HepG2 (cell line): ENCODE data around the gene SSTR5. TPM values are rescaled to one million over a fixed set of nuclear protein-coding genes. Genes with fewer than 3 reads are reported as not detected.
A peak's percentile ranks its signal among the peaks of the same experiment; 100 is the strongest.

Source experiments
- DNMT3B ChIP-seq: conservative IDR thresholded peaks from 2 replicates; pipeline ENCODE4 v1.6.1; 2016; ENCODE audit warnings: missing biosample characterization, control low read depth
- GTF2F1 ChIP-seq: fragments of 150-350 bp; IDR thresholded peaks from 2 replicates; pipeline ENCODE4 v1.6.1; 2014; ENCODE audit warnings: low read length
- MED13 ChIP-seq: sonication (generic); formaldehyde crosslinking; IDR thresholded peaks from 2 replicates; pipeline ENCODE4 v1.5.0; 2020; ENCODE audit warnings: missing genetic modification reagents
- MTA1 ChIP-seq: sonication (generic); formaldehyde crosslinking; IDR thresholded peaks from 2 replicates; pipeline ENCODE4 v1.4.0; 2020; ENCODE audit warnings: missing genetic modification reagents, mild to moderate bottlenecking, borderline replicate concordance
- NFKB2 ChIP-seq: sonication (generic); formaldehyde crosslinking; IDR thresholded peaks from 2 replicates; pipeline ENCODE4 v1.4.0; 2020; ENCODE audit warnings: missing genetic modification reagents, borderline replicate concordance
- SIN3B ChIP-seq: fragments of 150-350 bp; IDR thresholded peaks from 2 replicates; pipeline ENCODE4 v1.6.1; 2014; ENCODE audit warnings: low read length
- TCF12 ChIP-seq, 2 experiments: fragments of 450-650 bp in 1 of 2; sonication (generic) in 1 of 2; formaldehyde crosslinking in 1 of 2; IDR thresholded peaks; 2 replicates each; pipeline versions ENCODE4 v1.6.1 to v1.8.0; 2017 to 2022; ENCODE audit warnings: antibody characterized with exemption in 1 of 2, mild to moderate bottlenecking in 1 of 2, missing genetic modification reagents in 1 of 2, moderate library complexity in 1 of 2
- XBP1 ChIP-seq: sonication (generic); formaldehyde crosslinking; IDR thresholded peaks from 2 replicates; pipeline ENCODE4 v1.5.0; 2020; ENCODE audit warnings: missing genetic modification reagents
- ZBTB21 ChIP-seq: sonication (generic); formaldehyde crosslinking; IDR thresholded peaks from 2 replicates; pipeline ENCODE4 v1.4.0; 2020; ENCODE audit warnings: missing genetic modification reagents
- ZFP37 ChIP-seq: sonication (generic); formaldehyde crosslinking; IDR thresholded peaks from 2 replicates; pipeline ENCODE4 v1.4.0; 2020; ENCODE audit warnings: missing genetic modification reagents, borderline replicate concordance
- ZFYVE20 ChIP-seq: sonication (generic); formaldehyde crosslinking; IDR thresholded peaks from 2 replicates; pipeline ENCODE4 v1.8.0; 2023; ENCODE audit warnings: low read depth, mild to moderate bottlenecking, moderate library complexity, missing genetic modification reagents, borderline replicate concordance
- ZNF264 ChIP-seq: sonication (generic); formaldehyde crosslinking; IDR thresholded peaks from 2 replicates; pipeline ENCODE4 v1.4.0; 2020; ENCODE audit warnings: missing genetic modification reagents
- ZNF30 ChIP-seq: sonication (generic); formaldehyde crosslinking; IDR thresholded peaks from 2 replicates; pipeline ENCODE4 v1.5.0; 2020; ENCODE audit warnings: mild to moderate bottlenecking, missing genetic modification reagents
- ZNF430 ChIP-seq: sonication (generic); formaldehyde crosslinking; IDR thresholded peaks from 2 replicates; pipeline ENCODE4 v1.9.0; 2021; ENCODE audit warnings: mild to moderate bottlenecking, missing genetic modification reagents
- polyA plus RNA-seq, 8 experiments: library from polyadenylated mRNA; depleted of rRNA in 3 of 8; stranded (reverse) in 7 of 8; unstranded in 1 of 8; fragments of >200 nt; fragmentation: Illumina TruSeq in 4 of 8; extraction: Trizol in 4 of 8; gene quantifications; 2 replicates each; pipeline versions ENCODE4 v1.2.1 to v1.2.3, GENCODE V29; 2011 to 2016; ENCODE audit warnings: low read depth in 4 of 8, missing spikeins in 1 of 8, mixed read lengths in 1 of 8; ENCODE audit not compliant: insufficient read depth in 1 of 8
- total RNA-seq, 5 experiments: library from RNA; depleted of rRNA; stranded (reverse); fragments of >200 nt; fragmentation: Illumina TruSeq; extraction: Trizol; gene quantifications; 2 replicates each; pipeline ENCODE4 v1.2.3, GENCODE V29; 2016; ENCODE audit warnings: low read depth in 1 of 5
- TF ChIP-seq, protein P1 (sequence below): sonication (generic); formaldehyde crosslinking; IDR thresholded peaks from 2 replicates; pipeline ENCODE4 v1.4.0; 2020; ENCODE audit warnings: mild to moderate bottlenecking, missing genetic modification reagents
- TF ChIP-seq, protein P2 (sequence below): sonication (generic); formaldehyde crosslinking; IDR thresholded peaks from 2 replicates; pipeline ENCODE4 v1.5.0; 2020; ENCODE audit warnings: mild to moderate bottlenecking, low read depth, missing genetic modification reagents, borderline replicate concordance
- TF ChIP-seq, protein P3 (sequence below): sonication (generic); formaldehyde crosslinking; IDR thresholded peaks from 2 replicates; pipeline ENCODE4 v1.8.0; 2022; ENCODE audit warnings: missing genetic modification reagents, mild to moderate bottlenecking, borderline replicate concordance
- TF ChIP-seq, protein P4 (sequence below): sonication (generic); formaldehyde crosslinking; IDR thresholded peaks from 2 replicates; pipeline ENCODE4 v1.9.0; 2021; ENCODE audit warnings: missing genetic modification reagents, mild to moderate bottlenecking, borderline replicate concordance
- TF ChIP-seq, protein P5 (sequence below): sonication (generic); formaldehyde crosslinking; IDR thresholded peaks from 2 replicates; pipeline ENCODE4 v1.9.0; 2022; ENCODE audit warnings: missing genetic modification reagents, mild to moderate bottlenecking, borderline replicate concordance
- TF ChIP-seq, protein P6 (sequence below): sonication (generic); formaldehyde crosslinking; IDR thresholded peaks from 2 replicates; pipeline ENCODE4 v1.4.0; 2020; ENCODE audit warnings: missing genetic modification reagents, borderline replicate concordance
- TF ChIP-seq, protein P7 (sequence below): IDR thresholded peaks from 2 replicates; pipeline ENCODE4 v1.6.1; 2012; ENCODE audit warnings: inconsistent platforms

Gene SSTR5
- total and polyA plus RNA-seq, 2 of the 13 experiments (the other 11 are each of a cell fraction or from before 2014, with no cell fraction given) = 0.20 to 0.49 TPM

DNA sequence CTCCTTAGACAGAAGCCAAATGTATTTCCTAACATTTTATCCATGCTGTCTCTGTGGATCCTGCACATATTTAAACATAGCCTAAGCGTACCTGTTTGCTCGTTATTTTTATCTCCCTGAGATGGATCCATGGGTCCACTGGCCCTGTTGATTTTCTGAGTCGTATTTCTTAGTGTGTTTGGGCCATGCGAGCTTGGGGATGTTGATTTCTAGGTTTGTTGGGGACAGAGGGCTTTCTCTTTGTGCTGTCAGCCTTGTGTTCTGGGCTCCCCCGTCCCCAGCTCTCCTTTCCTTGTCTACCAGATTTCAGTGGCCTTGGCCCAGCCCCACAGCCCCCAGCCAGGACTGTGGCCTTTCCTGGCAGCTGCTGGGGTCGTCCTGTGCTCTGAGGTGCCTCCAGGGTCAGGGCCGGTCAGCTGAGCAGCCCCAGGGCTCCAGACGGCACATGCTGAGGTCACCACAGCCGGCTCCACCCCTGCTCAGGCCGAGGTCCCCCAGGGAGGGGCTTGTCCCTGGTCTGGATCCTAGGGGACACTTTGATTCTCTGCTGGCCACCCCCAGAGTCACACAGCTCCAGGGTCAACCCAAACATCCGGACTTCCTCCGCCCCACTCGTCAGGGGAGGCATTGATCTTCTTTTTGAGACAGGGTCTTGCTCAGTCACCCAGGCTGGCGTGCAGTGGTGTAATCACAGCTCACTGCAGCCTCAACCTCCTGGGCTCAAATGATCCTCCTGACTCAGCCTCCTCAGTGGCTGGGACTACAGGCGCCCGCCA, 4.4 kb downstream of the SSTR5 start (continued):
- TF ChIP-seq, protein P1, sequence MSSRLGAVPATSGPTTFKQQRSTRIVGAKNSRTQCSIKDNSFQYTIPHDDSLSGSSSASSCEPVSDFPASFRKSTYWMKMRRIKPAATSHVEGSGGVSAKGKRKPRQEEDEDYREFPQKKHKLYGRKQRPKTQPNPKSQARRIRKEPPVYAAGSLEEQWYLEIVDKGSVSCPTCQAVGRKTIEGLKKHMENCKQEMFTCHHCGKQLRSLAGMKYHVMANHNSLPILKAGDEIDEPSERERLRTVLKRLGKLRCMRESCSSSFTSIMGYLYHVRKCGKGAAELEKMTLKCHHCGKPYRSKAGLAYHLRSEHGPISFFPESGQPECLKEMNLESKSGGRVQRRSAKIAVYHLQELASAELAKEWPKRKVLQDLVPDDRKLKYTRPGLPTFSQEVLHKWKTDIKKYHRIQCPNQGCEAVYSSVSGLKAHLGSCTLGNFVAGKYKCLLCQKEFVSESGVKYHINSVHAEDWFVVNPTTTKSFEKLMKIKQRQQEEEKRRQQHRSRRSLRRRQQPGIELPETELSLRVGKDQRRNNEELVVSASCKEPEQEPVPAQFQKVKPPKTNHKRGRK (CRISPR knock-in tag) = no peak
- TF ChIP-seq GTF2F1 (no peak), SIN3B (no peak), ZFP37 (CRISPR knock-in tag) (no peak), ZNF264 (CRISPR knock-in tag) (no peak), ZNF430 (no peak; the same call in 1 of the 2 replicates), ZNF30 (CRISPR knock-in tag) (no peak), DNMT3B (CRISPR knock-in tag) (0 out of 2 replicates have a peak, but pooled peaks have one; percentile 27), NFKB2 (CRISPR knock-in tag) (0 out of 2 replicates have a peak, but pooled peaks have one; percentile 28), MTA1 (CRISPR knock-in tag) (peak; percentile 87; the same call in 1 of the 2 replicates), MED13 (CRISPR knock-in tag) (no peak), TCF12 (IDR thresholded peaks at IDR 0.05) (no peak), TCF12 (CRISPR knock-in tag; IDR thresholded peaks at IDR 0.05) (no peak), ZFYVE20 (no peak), ZBTB21 (CRISPR knock-in tag) (no peak), XBP1 (CRISPR knock-in tag) (no peak)
- TF ChIP-seq, protein P2, sequence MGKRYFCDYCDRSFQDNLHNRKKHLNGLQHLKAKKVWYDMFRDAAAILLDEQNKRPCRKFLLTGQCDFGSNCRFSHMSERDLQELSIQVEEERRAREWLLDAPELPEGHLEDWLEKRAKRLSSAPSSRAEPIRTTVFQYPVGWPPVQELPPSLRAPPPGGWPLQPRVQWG (CRISPR knock-in tag) = no peak
- TF ChIP-seq, protein P3, sequence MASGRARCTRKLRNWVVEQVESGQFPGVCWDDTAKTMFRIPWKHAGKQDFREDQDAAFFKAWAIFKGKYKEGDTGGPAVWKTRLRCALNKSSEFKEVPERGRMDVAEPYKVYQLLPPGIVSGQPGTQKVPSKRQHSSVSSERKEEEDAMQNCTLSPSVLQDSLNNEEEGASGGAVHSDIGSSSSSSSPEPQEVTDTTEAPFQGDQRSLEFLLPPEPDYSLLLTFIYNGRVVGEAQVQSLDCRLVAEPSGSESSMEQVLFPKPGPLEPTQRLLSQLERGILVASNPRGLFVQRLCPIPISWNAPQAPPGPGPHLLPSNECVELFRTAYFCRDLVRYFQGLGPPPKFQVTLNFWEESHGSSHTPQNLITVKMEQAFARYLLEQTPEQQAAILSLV (CRISPR knock-in tag) = no peak
- TF ChIP-seq, protein P4, sequence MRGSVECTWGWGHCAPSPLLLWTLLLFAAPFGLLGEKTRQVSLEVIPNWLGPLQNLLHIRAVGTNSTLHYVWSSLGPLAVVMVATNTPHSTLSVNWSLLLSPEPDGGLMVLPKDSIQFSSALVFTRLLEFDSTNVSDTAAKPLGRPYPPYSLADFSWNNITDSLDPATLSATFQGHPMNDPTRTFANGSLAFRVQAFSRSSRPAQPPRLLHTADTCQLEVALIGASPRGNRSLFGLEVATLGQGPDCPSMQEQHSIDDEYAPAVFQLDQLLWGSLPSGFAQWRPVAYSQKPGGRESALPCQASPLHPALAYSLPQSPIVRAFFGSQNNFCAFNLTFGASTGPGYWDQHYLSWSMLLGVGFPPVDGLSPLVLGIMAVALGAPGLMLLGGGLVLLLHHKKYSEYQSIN (CRISPR knock-in tag) = no peak
- TF ChIP-seq, protein P5, sequence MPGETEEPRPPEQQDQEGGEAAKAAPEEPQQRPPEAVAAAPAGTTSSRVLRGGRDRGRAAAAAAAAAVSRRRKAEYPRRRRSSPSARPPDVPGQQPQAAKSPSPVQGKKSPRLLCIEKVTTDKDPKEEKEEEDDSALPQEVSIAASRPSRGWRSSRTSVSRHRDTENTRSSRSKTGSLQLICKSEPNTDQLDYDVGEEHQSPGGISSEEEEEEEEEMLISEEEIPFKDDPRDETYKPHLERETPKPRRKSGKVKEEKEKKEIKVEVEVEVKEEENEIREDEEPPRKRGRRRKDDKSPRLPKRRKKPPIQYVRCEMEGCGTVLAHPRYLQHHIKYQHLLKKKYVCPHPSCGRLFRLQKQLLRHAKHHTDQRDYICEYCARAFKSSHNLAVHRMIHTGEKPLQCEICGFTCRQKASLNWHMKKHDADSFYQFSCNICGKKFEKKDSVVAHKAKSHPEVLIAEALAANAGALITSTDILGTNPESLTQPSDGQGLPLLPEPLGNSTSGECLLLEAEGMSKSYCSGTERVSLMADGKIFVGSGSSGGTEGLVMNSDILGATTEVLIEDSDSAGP (CRISPR knock-in tag) = peak; percentile 46; the same call in 1 of the 2 replicates
- TF ChIP-seq, protein P6, sequence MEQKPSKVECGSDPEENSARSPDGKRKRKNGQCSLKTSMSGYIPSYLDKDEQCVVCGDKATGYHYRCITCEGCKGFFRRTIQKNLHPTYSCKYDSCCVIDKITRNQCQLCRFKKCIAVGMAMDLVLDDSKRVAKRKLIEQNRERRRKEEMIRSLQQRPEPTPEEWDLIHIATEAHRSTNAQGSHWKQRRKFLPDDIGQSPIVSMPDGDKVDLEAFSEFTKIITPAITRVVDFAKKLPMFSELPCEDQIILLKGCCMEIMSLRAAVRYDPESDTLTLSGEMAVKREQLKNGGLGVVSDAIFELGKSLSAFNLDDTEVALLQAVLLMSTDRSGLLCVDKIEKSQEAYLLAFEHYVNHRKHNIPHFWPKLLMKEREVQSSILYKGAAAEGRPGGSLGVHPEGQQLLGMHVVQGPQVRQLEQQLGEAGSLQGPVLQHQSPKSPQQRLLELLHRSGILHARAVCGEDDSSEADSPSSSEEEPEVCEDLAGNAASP (CRISPR knock-in tag) = peak; percentile 93
- TF ChIP-seq, protein P7, sequence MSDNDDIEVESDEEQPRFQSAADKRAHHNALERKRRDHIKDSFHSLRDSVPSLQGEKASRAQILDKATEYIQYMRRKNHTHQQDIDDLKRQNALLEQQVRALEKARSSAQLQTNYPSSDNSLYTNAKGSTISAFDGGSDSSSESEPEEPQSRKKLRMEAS = no peak
